DMS153 treated with DMSO at 0.1 percent for 48 hours (cell line): ENCODE measurements around the gene PRPF4.
"Not testable (repeated sequence)": the region's sequence is repeated elsewhere in the genome, so short reads cannot be mapped to it uniquely, and the experiment has no call there.

Source experiments
- DNase-seq: peaks from one replicate; lab custom pipeline; 2025; ENCODE audit not compliant: unreplicated experiment; lab: John Stamatoyannopoulos, UW

PRPF4 gene

DNA sequence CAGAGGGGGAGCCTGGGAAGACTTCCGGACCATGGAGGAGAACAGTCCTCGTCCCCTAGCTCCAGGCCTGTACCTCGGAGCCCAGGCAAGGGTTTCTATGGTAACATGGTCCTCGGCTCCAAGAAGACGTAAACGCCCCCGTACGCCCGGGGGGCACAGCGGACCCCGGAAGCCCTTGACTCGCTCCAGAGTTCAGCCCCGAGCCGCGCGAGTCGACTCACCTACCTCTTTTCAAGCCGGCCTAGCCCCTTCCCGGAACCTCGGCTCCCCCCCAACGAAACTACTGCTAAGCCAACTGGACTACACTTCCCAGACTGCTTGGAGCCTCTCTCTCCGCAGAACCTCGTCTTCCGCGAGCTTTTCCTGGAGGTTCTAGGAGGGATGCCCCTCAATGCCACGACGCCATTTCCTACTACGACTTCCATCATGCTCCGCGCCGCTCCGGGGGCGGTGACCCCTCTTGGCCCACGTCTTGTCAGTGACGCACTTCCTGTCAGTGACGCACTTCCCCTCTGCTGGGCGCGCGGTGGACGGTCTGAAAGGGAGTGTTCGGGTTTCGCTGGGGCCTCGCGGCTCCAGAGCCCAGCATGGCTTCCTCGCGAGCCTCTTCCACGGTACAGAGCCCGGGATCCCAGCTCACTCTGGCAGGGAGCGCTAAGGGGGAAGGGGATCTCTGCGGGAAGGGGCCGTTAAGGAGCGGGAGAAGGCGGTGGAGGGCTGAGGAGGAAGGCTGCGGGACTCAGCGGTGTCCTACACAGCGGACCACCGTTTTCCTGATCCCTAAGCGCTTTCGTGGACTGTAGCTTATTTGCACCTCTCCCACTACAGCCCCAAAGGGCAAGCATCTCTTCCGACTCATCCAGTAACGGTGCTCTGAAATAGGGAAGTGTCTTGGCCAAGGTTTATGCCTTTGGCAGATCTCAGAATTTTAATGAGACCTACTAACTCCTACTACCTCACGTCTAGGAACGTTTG is at the start of gene PRPF4, which contains the start of gene CDC26:
TSS of gene PRPF4 (plus strand) at position 502 of the 975 bp plus-strand sequence. CDS start at position 588, 86 bp downstream.
TSS of gene CDC26 (minus strand) at position 416 of the 975 bp plus-strand sequence. CDS start 3,065 bp downstream, outside the sequence.
- peak; percentile 98 for DNase-seq

DNA sequence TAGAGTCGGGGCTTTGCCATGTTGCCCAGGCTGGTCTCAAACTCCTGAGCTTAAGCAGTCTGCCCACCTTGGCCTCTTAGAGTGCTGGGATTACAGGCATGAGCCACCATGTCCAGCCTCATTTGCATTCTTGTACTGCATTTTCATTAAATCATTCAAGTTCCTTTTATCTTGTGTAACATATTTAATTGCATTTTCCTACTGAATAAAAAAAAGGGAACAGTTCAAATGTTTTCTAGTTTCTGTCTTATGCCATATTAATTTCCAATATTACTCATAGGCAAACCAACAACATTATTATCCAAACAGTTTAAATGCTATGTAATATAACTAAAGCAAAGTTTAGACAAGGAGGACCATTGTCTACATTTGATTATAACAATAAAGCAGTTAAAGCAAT is 48.0 kb upstream of the PRPF4 start:
- no peak for DNase-seq

GRCh38 chr9:113228130-113228665 is 47.3 kb upstream of the PRPF4 start:
- peak; percentile 21 for DNase-seq

GRCh38 chr9:113231701-113232100 is 43.8 kb upstream of the PRPF4 start:
- no peak for DNase-seq

GRCh38 chr9:113235701-113236255 is 39.7 kb upstream of the PRPF4 start:
- not testable (repeated sequence) for DNase-seq

DNA sequence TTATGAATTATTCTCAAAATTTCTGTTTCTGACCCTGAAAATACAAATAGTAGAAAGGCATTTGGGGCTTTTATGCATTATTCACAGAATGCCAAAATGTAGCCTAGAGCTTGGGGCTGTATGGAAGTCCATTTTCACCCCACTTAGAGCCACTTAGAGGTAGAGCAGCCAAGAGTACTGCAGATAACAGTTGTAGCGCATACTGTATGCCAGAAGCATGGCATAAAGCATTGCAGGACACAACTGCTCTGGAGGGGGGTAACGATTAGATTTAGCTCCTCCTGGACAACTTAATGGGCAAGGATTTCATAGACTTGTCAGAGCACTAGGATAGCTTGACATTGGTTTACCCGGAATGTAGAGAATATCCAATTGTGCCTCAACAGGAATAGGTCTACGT is 38.4 kb upstream of the PRPF4 start:
- DNase-seq, result no peak

GRCh38 chr9:113238202-113238858 is 37.1 kb upstream of the PRPF4 start:
- DNase-seq, result no peak

DNA sequence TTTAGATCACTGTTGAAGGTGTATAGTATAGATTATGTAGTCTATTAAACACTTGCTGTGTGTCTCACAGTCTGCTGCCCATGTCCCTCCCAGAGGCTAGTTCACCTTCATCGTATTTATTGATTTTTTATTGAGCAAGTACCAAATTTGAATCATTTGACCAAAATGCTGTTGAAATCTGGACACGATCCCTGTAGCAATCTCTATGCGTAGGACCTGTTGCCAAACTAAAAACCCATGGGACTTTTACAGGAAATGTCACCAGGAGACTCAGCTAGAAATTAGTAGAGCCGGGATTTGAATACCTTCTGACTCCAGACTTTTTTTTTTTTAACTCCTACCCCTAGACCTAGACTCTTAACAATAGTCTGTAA is 36.6 kb upstream of the PRPF4 start:
- DNase-seq, result no peak

DNA sequence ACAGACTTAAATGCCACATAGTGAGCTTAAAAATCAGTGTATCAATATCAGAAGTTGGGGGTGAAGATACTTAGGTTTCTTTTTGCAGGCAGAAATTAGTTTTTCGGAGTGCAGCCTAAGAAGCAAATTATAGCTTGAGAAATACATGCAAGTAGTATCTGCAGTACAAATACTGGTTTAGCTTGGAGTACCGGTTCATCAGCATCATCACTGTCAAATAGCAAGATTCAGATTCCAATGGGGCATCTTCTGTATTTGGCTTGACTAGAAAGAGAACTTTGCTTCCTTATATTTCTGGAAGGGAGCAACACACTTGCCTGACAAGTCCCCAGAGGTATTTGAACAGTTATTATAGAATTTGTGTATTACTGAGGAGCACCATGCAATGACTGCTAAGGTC is 34.3 kb upstream of the PRPF4 start:
- DNase-seq, result no peak

DNA sequence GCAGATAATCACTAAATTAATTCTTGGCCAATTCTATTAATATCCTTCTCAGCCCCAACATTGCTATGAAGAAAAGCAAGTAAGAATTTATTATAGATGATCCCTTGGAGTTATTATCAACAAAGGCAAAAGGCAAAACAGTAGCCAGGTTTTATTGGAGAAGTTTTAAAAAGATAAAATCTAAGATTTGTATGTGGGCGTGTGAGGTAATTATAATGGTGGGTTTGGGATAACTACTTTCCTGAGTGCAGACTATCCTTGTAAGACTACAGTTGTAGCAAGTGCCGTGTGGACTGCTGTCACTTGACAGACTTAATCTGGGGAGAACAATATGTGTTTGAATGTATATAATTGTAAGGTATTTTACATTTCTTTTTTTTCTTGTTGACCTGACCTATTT is 30.9 kb upstream of the PRPF4 start:
- DNase-seq, result no peak

DNA sequence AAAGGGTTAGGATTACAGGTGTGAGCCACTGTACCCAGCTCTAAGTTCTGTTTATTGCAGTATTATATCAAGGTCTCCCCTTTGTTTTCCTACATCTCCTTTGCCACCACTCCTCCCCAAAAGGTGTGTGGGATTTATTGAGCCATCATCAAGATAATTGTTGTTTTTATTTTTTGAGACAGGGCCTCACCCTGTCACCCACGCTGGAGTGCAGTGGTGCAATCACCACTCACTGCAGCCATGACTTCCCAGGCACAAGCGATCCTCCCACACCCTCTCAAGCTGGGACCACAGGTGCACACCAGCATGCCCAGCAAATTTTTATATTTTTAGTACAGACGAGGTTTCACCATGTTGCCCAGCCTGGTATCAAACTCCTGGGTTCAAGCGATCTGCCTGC is 29.6 kb upstream of the PRPF4 start:
- DNase-seq, result no peak

- DNase-seq, result no peak
Measured at GRCh38 chr9:113246928-113247327, 28.5 kb upstream of the PRPF4 start.

GRCh38 chr9:113247640-113248039 is 27.8 kb upstream of the PRPF4 start:
- DNase-seq, result peak; percentile 3

- DNase-seq, result not testable (repeated sequence)
Measured at GRCh38 chr9:113249661-113250060, 25.8 kb upstream of the PRPF4 start.

DNA sequence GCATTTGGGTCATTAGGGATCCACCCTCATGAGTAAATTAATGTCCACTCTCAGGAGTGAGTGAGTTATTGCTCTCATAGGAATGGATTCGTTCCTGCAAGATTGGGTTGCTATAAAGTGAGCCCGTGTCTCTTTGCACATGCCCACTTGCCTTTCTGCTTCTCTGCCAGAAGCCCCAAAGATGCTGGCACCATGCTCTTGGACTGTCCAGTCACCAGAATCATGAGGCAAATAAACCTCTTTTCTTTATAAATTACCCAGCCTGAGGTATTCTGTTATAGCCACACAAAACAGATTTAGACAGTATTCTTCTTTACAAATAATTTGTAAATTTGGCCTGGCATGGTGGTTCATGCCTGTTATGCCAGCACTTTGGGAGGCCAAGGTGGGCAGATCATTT is 24.7 kb upstream of the PRPF4 start:
- no peak for DNase-seq

DNA sequence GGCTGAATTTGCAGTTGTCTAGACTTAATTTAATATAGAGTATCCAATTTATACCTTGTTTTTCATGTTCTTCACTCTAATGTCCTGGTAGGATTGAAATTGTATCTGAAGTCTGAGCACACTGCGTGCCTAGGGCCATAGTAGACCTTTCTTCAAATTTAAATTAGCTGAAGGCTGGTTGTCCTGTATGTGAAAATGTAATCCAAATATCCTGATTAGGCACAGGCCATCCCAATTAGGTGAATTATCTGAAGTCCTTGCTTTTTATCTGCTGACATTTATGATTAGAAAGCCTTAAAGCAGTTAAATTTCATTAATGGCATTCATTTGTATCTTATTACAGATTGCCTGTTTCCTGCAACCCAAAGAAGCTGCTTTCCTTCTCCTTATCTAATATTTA is 20.5 kb upstream of the PRPF4 start:
- no peak for DNase-seq

DNA sequence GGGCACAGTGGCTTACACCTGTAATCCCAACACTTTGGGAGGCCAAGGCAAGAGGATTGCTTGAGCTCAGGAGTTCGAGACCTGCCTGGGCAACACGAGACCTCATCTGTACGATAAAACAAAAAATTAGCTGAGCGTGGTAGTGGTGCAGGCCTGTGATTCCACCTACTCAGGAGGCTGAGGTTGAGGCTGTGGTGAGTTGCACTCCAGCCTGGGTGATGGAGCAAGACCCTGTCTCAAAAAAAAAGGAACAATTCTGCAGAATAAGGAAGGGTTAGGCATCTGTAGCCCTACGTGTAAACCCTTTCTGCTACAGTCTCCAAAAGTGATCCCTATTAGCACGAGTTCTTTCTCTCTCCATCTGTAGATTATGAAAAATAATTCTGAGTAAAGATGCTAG is 20.0 kb upstream of the PRPF4 start:
- no peak for DNase-seq

- DNase-seq, result no peak
Measured at GRCh38 chr9:113257863-113258262, 17.6 kb upstream of the PRPF4 start.

DNA sequence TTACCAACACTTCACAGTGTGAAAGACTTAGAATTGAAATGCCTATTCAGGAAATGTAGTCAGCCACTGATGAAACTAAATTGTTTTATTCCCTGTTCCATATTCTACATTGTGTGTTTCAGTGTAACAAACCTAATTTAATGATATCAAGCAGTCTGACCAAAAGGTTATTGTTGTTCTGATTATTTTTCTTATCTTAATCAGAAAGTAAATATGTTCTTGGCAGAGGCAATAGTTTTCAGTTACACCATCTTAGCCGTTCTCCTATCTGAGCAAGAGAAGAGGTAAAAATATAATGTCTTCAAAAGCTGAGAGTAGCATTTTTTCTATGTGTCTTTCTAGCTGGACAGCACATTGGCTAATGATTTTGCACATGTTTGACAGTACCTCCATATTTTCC is 17.2 kb upstream of the PRPF4 start:
- DNase-seq, result no peak

DNA sequence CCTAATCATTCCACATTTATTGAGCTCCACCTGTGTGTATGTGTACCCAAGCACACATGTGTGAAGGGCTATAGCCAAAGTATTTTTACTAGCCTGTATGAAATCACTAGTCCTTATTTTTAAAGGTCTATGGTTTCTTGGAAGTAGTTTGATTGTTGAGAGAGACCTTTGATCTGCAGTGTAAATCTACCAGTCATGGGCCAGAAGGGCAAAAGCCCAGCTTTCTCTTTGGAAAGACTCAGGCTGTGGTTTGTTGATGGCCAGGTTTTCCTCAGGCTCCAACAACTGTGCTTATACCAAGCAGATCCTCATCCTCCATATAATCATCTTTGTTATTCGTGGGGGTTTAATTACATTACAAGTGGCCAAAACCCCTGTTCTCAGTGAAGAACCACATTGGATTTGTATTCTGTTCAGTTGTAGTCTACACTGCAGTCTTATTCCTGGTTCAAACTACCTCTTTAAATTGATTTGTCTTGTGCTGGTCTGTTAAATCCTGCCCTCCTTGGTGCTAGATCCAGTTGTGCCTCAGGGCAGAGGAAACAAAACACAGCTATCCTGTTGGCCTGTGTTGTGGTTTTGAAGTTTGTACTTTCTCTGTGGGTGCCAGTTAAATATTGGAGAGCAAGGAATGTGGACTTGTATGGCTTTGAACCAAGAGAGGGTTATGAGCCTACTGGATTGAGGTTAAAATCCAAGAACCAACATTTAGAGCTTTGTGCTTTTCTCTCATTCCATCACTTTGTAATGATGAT is 13.4 kb upstream of the PRPF4 start:
- no peak for DNase-seq

- no peak for DNase-seq
Measured at GRCh38 chr9:113266174-113266573, 9.3 kb upstream of the PRPF4 start.
